B cell (primary cell): Measurements from ENCODE around the gene IRF7. TPM values are rescaled to one million over a fixed set of nuclear protein-coding genes. Genes with fewer than 3 reads are reported as not detected.

Experiments
- ATAC-seq: fragments of 200-7000 bp; cut with Tn5 transposase; one replicate; pipeline ENCODE4 v1.10.0; 2021; ENCODE audit warnings: low read depth, mild to moderate bottlenecking, moderate number of reproducible peaks, moderate library complexity
- CTCF ChIA-PET: fragments of 350-600 bp; sonication (Branson Sonifier 250); formaldehyde crosslinking; loops from one replicate; lab custom pipeline; 2021; ENCODE audit warnings: antibody characterized with exemption, inconsistent platforms; lab: Charles Lee
- POLR2A ChIA-PET: fragments of 350-600 bp; sonication (Branson Sonifier 250); formaldehyde crosslinking; loops from one replicate; lab custom pipeline; 2021; ENCODE audit warnings: antibody characterized with exemption; lab: Charles Lee
- DNase-seq: peaks from one replicate; pipeline ENCODE4 v3.0.0; 2013
- H2AFZ ChIP-seq: 2 replicates; pipeline ENCODE4 v1.6.1; 2012; ENCODE audit warnings: mild to moderate bottlenecking, low read depth, low read length; ENCODE audit not compliant: insufficient read depth, poor library complexity, severe bottlenecking
- H3K27ac ChIP-seq, 2 donors: 1 replicate in 1 of 2; 2 replicates in 1 of 2; pipeline ENCODE4 v1.5.1; 2012 to 2013; ENCODE audit warnings: low read length in 2 of 2, mild to moderate bottlenecking in 2 of 2, moderate library complexity in 1 of 2
- H3K27me3 ChIP-seq, 4 experiments: fragments of 200-600 bp in 1 of 4; sonication (generic) in 1 of 4; replicated peaks in 1 of 4; 1 replicate in 2 of 4; 2 replicates in 2 of 4; pipeline versions ENCODE4 v1.6.1 to v1.7.0; 2013 to 2016; ENCODE audit warnings: low read length in 3 of 4, mild to moderate bottlenecking in 2 of 4, mixed read lengths in 1 of 4, moderate library complexity in 1 of 4; ENCODE audit not compliant: insufficient read depth in 4 of 4, control insufficient read depth in 3 of 4; ENCODE audit errors: control extremely low read depth in 1 of 4
- H3K36me3 ChIP-seq, 2 experiments: replicated peaks in 1 of 2; 1 replicate in 1 of 2; 2 replicates in 1 of 2; pipeline versions ENCODE4 v1.6.1 to v1.7.1; 2013; ENCODE audit warnings: low read length in 1 of 2; ENCODE audit not compliant: insufficient read depth in 2 of 2, control insufficient read depth in 1 of 2; ENCODE audit errors: control extremely low read depth in 1 of 2, extremely low read depth in 1 of 2
- H3K4me1 ChIP-seq, 2 donors: fragments of 200-600 bp in 1 of 2; sonication (generic) in 1 of 2; 1 replicate in 1 of 2; 2 replicates in 1 of 2; pipeline versions ENCODE4 v1.5.1 to v1.6.1; 2013 to 2017; ENCODE audit warnings: low read length in 2 of 2; ENCODE audit not compliant: control insufficient read depth in 2 of 2, insufficient read depth in 2 of 2
- H3K4me2 ChIP-seq: replicated peaks from 2 replicates; pipeline ENCODE3; 2012; ENCODE audit warnings: mild to moderate bottlenecking, low read depth, low read length; ENCODE audit not compliant: poor library complexity, severe bottlenecking
- H3K4me3 ChIP-seq, 5 experiments: fragments of 200-600 bp in 1 of 5; sonication (generic) in 1 of 5; 1 replicate in 3 of 5; 2 replicates in 2 of 5; pipeline versions ENCODE4 v1.5.1 to v1.7.0; 2011 to 2016; ENCODE audit warnings: low read length in 4 of 5, mild to moderate bottlenecking in 4 of 5, low read depth in 2 of 5, control low read depth in 1 of 5, moderate library complexity in 1 of 5; ENCODE audit not compliant: insufficient read depth in 1 of 5; ENCODE audit errors: control extremely low read depth in 1 of 5, extremely low read depth in 1 of 5
- H3K79me2 ChIP-seq: fragments of 200-600 bp; sonication (generic); one replicate; pipeline ENCODE4 v1.6.0; 2016; ENCODE audit warnings: low read length; ENCODE audit not compliant: control insufficient read depth, insufficient read depth
- H3K9ac ChIP-seq: fragments of 200-600 bp; sonication (generic); 2 replicates; pipeline ENCODE4 v1.6.1; 2017; ENCODE audit warnings: mild to moderate bottlenecking, low read length, moderate library complexity
- H3K9me3 ChIP-seq, 3 donors: one replicate each; pipeline versions ENCODE4 v1.6.1 to v1.7.1; 2013; ENCODE audit warnings: low read length in 2 of 3; ENCODE audit not compliant: control insufficient read depth in 2 of 3, insufficient read depth in 1 of 3; ENCODE audit errors: control extremely low read depth in 1 of 3
- H4K20me1 ChIP-seq: 2 replicates; pipeline ENCODE4 v1.6.0; 2012; ENCODE audit warnings: mild to moderate bottlenecking, low read length; ENCODE audit not compliant: insufficient read depth, control insufficient read depth, poor library complexity, severe bottlenecking
- H3K27ac Mint-ChIP-seq: one replicate; pipeline ENCODE4 v1.8.0; 2021; ENCODE audit warnings: mixed read lengths
- H3K27me3 Mint-ChIP-seq: one replicate; pipeline ENCODE4 v1.8.0; 2021; ENCODE audit warnings: mixed read lengths
- H3K4me1 Mint-ChIP-seq: one replicate; pipeline ENCODE4 v1.8.0; 2021; ENCODE audit warnings: mixed read lengths
- H3K4me3 Mint-ChIP-seq: one replicate; pipeline ENCODE4 v1.8.0; 2021; ENCODE audit warnings: mixed read lengths
- H3K9me3 Mint-ChIP-seq: one replicate; pipeline ENCODE4 v1.8.0; 2022; ENCODE audit warnings: mixed read lengths; ENCODE audit not compliant: insufficient read depth
- EZH2 ChIP-seq: IDR thresholded peaks from 2 replicates; pipeline ENCODE4 v1.6.1; 2012; ENCODE audit warnings: borderline replicate concordance, low read depth, mild to moderate bottlenecking, moderate library complexity, low read length; ENCODE audit not compliant: insufficient read depth, poor library complexity, severe bottlenecking
- WGBS: methylation state at CpG from one replicate; pipeline ENCODE4 v1.1.5; 2013; ENCODE audit warnings: missing lambda C conversion rate; ENCODE audit not compliant: insufficient coverage; 5-methylcytosine and 5-hydroxymethylcytosine counted together
- intact Hi-C: fragments of 100-400 bp; cut with micrococcal nuclease; formaldehyde crosslinking; loops from one replicate; pipeline ENCODE4 v1.10.0; 2022
- polyA plus RNA-seq: library from polyadenylated mRNA; depleted of rRNA; stranded (reverse); fragments of >200 nt; gene quantifications from 2 replicates; pipeline ENCODE4 v1.2.3, GENCODE V29; 2012
- total RNA-seq, 2 donors: library from RNA; stranded (reverse); fragments of 120-200 nt in 1 of 2; gene quantifications; 1 replicate in 1 of 2; 2 replicates in 1 of 2; pipeline versions ENCODE4 v1.2.3 to v1.2.4, GENCODE V29; 2013 to 2022
- TF ChIP-seq, protein P1 (sequence below): fragments of 200-600 bp; IDR thresholded peaks from one replicate; pipeline ENCODE4 v1.8.0; 2022; ENCODE audit warnings: antibody characterized with exemption, mild to moderate bottlenecking

The IRF7 gene
- total and polyA plus RNA-seq, 2 donors (not counting 1 experiment from before 2014, with no cell fraction given): 136 to 184 TPM

DNA sequence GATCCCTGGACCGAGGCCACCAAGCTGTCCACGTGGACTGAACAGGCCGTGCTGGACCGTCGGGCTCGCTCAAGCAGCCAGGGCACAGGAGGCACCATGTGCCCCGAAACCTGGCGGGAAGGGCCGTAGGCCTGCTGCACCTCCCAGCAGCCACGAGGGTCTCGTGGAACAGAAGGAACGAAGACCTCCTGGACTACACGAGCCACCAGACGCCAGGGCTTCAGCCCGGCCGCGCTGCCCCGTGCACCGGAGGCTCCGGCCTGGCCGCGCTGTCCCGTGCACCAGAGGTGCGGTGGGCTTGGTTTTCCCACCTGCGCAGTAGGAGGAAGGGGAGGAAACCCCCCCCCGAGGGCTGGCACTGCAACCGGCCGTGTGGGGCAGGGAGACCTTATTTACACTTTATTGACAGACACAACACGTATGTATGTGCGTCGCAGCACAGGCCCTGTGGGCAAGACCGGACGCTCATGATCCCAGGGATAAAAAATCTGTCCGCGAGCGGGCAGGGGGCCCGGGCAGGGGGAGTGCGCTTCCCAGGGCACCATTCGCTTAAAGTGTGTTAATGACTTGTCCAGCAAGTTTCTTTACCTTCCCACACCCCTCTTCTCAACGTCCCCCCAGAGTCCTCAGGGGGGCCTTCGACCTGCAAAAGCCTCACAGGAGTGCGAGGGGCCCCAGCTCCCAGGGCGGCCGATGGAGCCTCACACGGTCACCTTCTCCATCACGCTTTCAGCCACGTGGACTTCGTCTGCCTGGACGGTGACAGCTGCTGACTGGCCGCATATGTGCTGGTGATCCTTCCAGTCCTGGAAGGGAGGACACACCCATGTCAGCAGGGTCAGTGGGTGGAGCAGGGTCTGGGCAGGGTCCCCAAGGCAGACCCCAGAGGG, 28.3 kb upstream of the IRF7 start:
- 97% methylated on average over 46 of the region's 50 CpGs for WGBS
- Histone ChIP-seq H3K9me3 (no peaks in the 10 kb centered on the region), H3K4me3 (no peak overlapping the region), H3K27ac (no peak overlapping the region), H3K4me1 (peaks cover 15 to 20% of the 10 kb centered on the region in 2 donors), H3K36me3 (no peaks in the 10 kb centered on the region), H4K20me1 (peaks cover 5% of the 10 kb centered on the region), H3K27me3 (peaks cover 0 to 13% (median 4%) of the 10 kb centered on the region in 4 experiments), H3K4me2 (no peak overlapping the region), H2AFZ (no peak overlapping the region), H3K79me2 (peaks cover 2% of the 10 kb centered on the region), H3K9ac (no peak overlapping the region)
- peaks cover 14% of the 10 kb centered on the region for H3K4me1 Mint-ChIP-seq
- peaks cover 4% of the 10 kb centered on the region for H3K27me3 Mint-ChIP-seq
- POLR2A ChIA-PET: no interaction called here
- H3K9me3 Mint-ChIP-seq: no peaks in the 10 kb centered on the region
- DNase-seq (no peak), ATAC-seq (no peak)
- H3K4me3 Mint-ChIP-seq: no peak overlapping the region
- H3K27ac Mint-ChIP-seq: no peak overlapping the region
- intact Hi-C loops: no loop called here
- CTCF ChIA-PET: no interaction called here
- TF ChIP-seq EZH2: no peak
- TF ChIP-seq, protein P1, sequence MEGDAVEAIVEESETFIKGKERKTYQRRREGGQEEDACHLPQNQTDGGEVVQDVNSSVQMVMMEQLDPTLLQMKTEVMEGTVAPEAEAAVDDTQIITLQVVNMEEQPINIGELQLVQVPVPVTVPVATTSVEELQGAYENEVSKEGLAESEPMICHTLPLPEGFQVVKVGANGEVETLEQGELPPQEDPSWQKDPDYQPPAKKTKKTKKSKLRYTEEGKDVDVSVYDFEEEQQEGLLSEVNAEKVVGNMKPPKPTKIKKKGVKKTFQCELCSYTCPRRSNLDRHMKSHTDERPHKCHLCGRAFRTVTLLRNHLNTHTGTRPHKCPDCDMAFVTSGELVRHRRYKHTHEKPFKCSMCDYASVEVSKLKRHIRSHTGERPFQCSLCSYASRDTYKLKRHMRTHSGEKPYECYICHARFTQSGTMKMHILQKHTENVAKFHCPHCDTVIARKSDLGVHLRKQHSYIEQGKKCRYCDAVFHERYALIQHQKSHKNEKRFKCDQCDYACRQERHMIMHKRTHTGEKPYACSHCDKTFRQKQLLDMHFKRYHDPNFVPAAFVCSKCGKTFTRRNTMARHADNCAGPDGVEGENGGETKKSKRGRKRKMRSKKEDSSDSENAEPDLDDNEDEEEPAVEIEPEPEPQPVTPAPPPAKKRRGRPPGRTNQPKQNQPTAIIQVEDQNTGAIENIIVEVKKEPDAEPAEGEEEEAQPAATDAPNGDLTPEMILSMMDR: no peak

DNA sequence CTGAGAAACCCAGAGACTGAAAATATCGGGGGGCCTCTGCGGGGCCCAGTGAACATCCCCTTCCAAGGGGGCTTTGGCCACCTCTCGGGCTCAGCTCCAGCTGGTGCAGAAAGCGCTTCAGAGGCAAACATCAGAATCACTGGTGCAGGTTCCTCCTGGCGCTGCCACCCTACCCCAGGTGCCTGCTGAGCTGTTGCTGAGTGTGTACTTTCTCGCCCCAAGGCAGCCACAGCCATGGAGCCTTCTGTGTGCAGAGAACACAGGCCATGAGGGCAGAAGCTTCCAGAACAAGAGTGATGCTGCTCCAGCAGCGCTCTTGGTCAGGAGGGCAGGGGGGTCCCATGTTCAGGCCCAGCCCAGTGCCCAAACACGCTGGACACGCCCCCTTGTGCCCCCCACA, 27.6 kb upstream of the IRF7 start:
- H3K4me3 ChIP-seq: no peak overlapping the region
- H3K79me2 ChIP-seq: peaks cover 2% of the 10 kb centered on the region
- no peak overlapping the region for H3K4me3 Mint-ChIP-seq
- 87% methylated on average over 9 of the region's 9 CpGs for WGBS
- no peak for TF ChIP-seq EZH2
- TF ChIP-seq, protein P1: no peak
- H3K27me3 ChIP-seq: peaks cover 0 to 20% (median 8%) of the 10 kb centered on the region in 4 experiments
- ATAC-seq (no peak), DNase-seq (no peak)
- H3K27ac ChIP-seq: no peak overlapping the region
- no peak overlapping the region for H3K9ac ChIP-seq
- H3K9me3 Mint-ChIP-seq: no peaks in the 10 kb centered on the region
- no peak overlapping the region for H3K27ac Mint-ChIP-seq
- peaks cover 17% of the 10 kb centered on the region for H3K4me1 Mint-ChIP-seq
- H2AFZ ChIP-seq: no peak overlapping the region
- H3K9me3 ChIP-seq: no peaks in the 10 kb centered on the region
- peaks cover 8% of the 10 kb centered on the region for H4K20me1 ChIP-seq
- intact Hi-C loops: no loop called here
- no peaks in the 10 kb centered on the region for H3K36me3 ChIP-seq
- H3K4me1 ChIP-seq: peaks cover 18 to 23% of the 10 kb centered on the region in 2 donors
- no peak overlapping the region for H3K4me2 ChIP-seq
- POLR2A ChIA-PET: no interaction called here
- H3K27me3 Mint-ChIP-seq: peaks cover 8% of the 10 kb centered on the region
- CTCF ChIA-PET: no interaction called here
